ENCODE measurements around the gene CABCOCO1.
"Not testable (repeated sequence)": the region's sequence is repeated elsewhere in the genome, so short reads cannot be mapped to it uniquely, and the experiment has no call there.

The CABCOCO1 gene

GRCh38 chr10:61719475-61719874 lies 56.7 kb downstream of the CABCOCO1 start:
- DNase-seq (ENCODE audit: low read depth): not testable (repeated sequence)

- DNase-seq (ENCODE audit: low read depth): no peak
Measured at GRCh38 chr10:61719906-61720305, 57.2 kb downstream of the CABCOCO1 start.

GRCh38 chr10:61721431-61721830 lies 58.7 kb downstream of the CABCOCO1 start:
- DNase-seq (ENCODE audit: low read depth): no peak

- DNase-seq (ENCODE audit: low read depth): not testable (repeated sequence)
Measured at GRCh38 chr10:61725221-61725620, 62.5 kb downstream of the CABCOCO1 start.

- no peak for DNase-seq (ENCODE audit: low read depth)
Measured at GRCh38 chr10:61729596-61729995, 66.9 kb downstream of the CABCOCO1 start.

- no peak for DNase-seq (ENCODE audit: low read depth)
Measured at GRCh38 chr10:61730671-61731070, 67.9 kb downstream of the CABCOCO1 start.

GRCh38 chr10:61731638-61732037 lies 68.9 kb downstream of the CABCOCO1 start:
- no peak for DNase-seq (ENCODE audit: low read depth)

GRCh38 chr10:61732629-61733278 lies 70.0 kb downstream of the CABCOCO1 start:
- DNase-seq (ENCODE audit: low read depth): no peak

- DNase-seq (ENCODE audit: low read depth): peak; percentile 59
Measured at GRCh38 chr10:61733358-61733940, 70.7 kb downstream of the CABCOCO1 start.

GRCh38 chr10:61735882-61736281 lies 73.2 kb downstream of the CABCOCO1 start:
- no peak for DNase-seq (ENCODE audit: low read depth)

GRCh38 chr10:61737455-61737854 lies 74.7 kb downstream of the CABCOCO1 start:
- not testable (repeated sequence) for DNase-seq (ENCODE audit: low read depth)

GRCh38 chr10:61742812-61743211 lies 80.1 kb downstream of the CABCOCO1 start:
- DNase-seq (ENCODE audit: low read depth): no peak

GRCh38 chr10:61744469-61744868 lies 81.7 kb downstream of the CABCOCO1 start:
- DNase-seq (ENCODE audit: low read depth): no peak

- DNase-seq (ENCODE audit: low read depth): no peak
Measured at GRCh38 chr10:61746377-61746776, 83.6 kb downstream of the CABCOCO1 start.

- DNase-seq (ENCODE audit: low read depth): peak; percentile 45
Measured at GRCh38 chr10:61747307-61747706, 84.6 kb downstream of the CABCOCO1 start.

GRCh38 chr10:61749291-61749690 lies 86.6 kb downstream of the CABCOCO1 start:
- DNase-seq (ENCODE audit: low read depth): no peak

GRCh38 chr10:61750943-61751471 lies 88.3 kb downstream of the CABCOCO1 start:
- DNase-seq (ENCODE audit: low read depth): peak; percentile 75

- DNase-seq (ENCODE audit: low read depth): no peak
Measured at GRCh38 chr10:61751599-61751998, 88.9 kb downstream of the CABCOCO1 start.

- peak; percentile 51 for DNase-seq (ENCODE audit: low read depth)
Measured at GRCh38 chr10:61752111-61753011, 89.6 kb downstream of the CABCOCO1 start.

GRCh38 chr10:61753453-61753852 lies 90.7 kb downstream of the CABCOCO1 start:
- no peak for DNase-seq (ENCODE audit: low read depth)

- DNase-seq (ENCODE audit: low read depth): no peak
Measured at GRCh38 chr10:61754587-61755550, 92.1 kb downstream of the CABCOCO1 start.
